Endodermal cell (in vitro differentiated cells): ENCODE data around the gene EIF4E3. TPM values are rescaled to one million over a fixed set of nuclear protein-coding genes. Genes with fewer than 3 reads are reported as not detected.

Source experiments
- DNase-seq: peaks from one replicate; pipeline ENCODE4 v3.0.0-alpha.2; 2017
- H3K27ac ChIP-seq: 2 replicates; pipeline ENCODE4 v1.5.1; 2013; ENCODE audit warnings: mild to moderate bottlenecking, low read depth, low read length, moderate library complexity
- H3K27me3 ChIP-seq: 2 replicates; pipeline ENCODE4 v1.6.1; 2013; ENCODE audit warnings: mild to moderate bottlenecking, low read length, moderate library complexity; ENCODE audit not compliant: insufficient read depth, control insufficient read depth, poor library complexity, severe bottlenecking
- H3K36me3 ChIP-seq: 2 replicates; pipeline ENCODE4 v1.7.0; 2013; ENCODE audit warnings: mild to moderate bottlenecking, low read length, moderate library complexity; ENCODE audit not compliant: control insufficient read depth, insufficient read depth
- H3K4me1 ChIP-seq: one replicate; pipeline ENCODE4 v1.7.0; 2013; ENCODE audit warnings: low read length; ENCODE audit not compliant: control insufficient read depth, insufficient read depth
- H3K4me3 ChIP-seq: 2 replicates; pipeline ENCODE4 v1.5.1; 2013; ENCODE audit warnings: mild to moderate bottlenecking, low read length, moderate library complexity
- H3K9ac ChIP-seq: 2 replicates; pipeline ENCODE4 v1.6.1; 2013; ENCODE audit warnings: mild to moderate bottlenecking, low read length, moderate library complexity; ENCODE audit not compliant: poor library complexity, severe bottlenecking; ENCODE audit errors: extremely low read depth
- H3K9me3 ChIP-seq: 2 replicates; pipeline ENCODE4 v1.6.1; 2013; ENCODE audit warnings: mild to moderate bottlenecking, low read length, moderate library complexity; ENCODE audit not compliant: control insufficient read depth
- H3K27ac Mint-ChIP-seq: 2 replicates; pipeline ENCODE4 v1.8.0; 2020; ENCODE audit warnings: mixed read lengths
- H3K27me3 Mint-ChIP-seq: 2 replicates; pipeline ENCODE4 v1.8.0; 2021; ENCODE audit warnings: mild to moderate bottlenecking, mixed read lengths; ENCODE audit not compliant: insufficient read depth
- H3K36me3 Mint-ChIP-seq: 2 replicates; pipeline ENCODE4 v1.8.0; 2020; ENCODE audit warnings: low read depth, mixed read lengths
- H3K4me1 Mint-ChIP-seq: 2 replicates; pipeline ENCODE4 v1.8.0; 2020; ENCODE audit warnings: mixed read lengths
- H3K4me3 Mint-ChIP-seq: 2 replicates; pipeline ENCODE4 v1.8.0; 2020; ENCODE audit warnings: mild to moderate bottlenecking, moderate library complexity, mixed read lengths
- H3K9me3 Mint-ChIP-seq: 2 replicates; pipeline ENCODE4 v1.8.0; 2020; ENCODE audit warnings: mild to moderate bottlenecking, mixed read lengths
- WGBS, 2 experiments: methylation state at CpG; one replicate each; pipeline versions ENCODE4 v1.1.5 to v1.1.7; 2013; ENCODE audit warnings: missing lambda C conversion rate in 2 of 2, mixed read lengths in 1 of 2; ENCODE audit not compliant: insufficient coverage in 1 of 2, insufficient read length in 1 of 2; 5-methylcytosine and 5-hydroxymethylcytosine counted together
- total RNA-seq, 2 donors: library from RNA; stranded (reverse); fragmentation: NEBNext Ultra II Directional in 1 of 2; extraction: Animal tissue kit (Norgen Biotek cat#: 25700) in 1 of 2; gene quantifications; 2 replicates in 1 of 2; 3 replicates in 1 of 2; pipeline ENCODE4 v1.2.1, GENCODE V29; 2021
- TF ChIP-seq, protein P1 (sequence below): fragments of 200-600 bp; sonication (generic); conservative IDR thresholded peaks from 2 replicates; pipeline ENCODE4 v1.5.0; 2021; ENCODE audit warnings: antibody characterized with exemption, mild to moderate bottlenecking

EIF4E3 gene
- total RNA-seq, 2 donors from 2014 or later = 1.9 to 5.5 TPM

DNA sequence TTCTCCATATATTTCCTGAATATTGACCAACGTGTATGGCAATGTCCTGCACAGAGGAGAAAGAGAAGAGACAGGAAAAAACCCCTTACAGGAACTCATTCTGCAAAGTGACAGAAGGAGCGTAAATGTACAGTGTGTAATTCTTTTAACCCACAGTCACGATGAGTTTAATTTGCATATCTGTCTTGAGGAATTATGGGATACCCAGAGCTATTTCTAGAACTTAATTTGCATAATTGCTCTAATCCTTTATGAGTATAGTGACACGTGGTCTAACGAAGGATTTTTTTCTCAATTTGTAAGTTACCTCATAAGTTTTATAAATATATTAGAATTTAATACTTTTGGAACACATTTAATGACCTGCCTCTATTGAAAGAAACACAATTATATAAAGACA lies 38.2 kb upstream of the EIF4E3 start:
- peaks cover under 1% of the 10 kb centered on the region for H3K27me3 ChIP-seq
- Mint-ChIP-seq H3K4me3 (no peak overlapping the region), H3K27ac (no peak overlapping the region), H3K4me1 (no peaks in the 10 kb centered on the region), H3K27me3 (peaks cover 32% of the 10 kb centered on the region), H3K9me3 (no peaks in the 10 kb centered on the region), H3K36me3 (no peaks in the 10 kb centered on the region)
- H3K4me1 ChIP-seq = no peaks in the 10 kb centered on the region
- no peaks in the 10 kb centered on the region for H3K36me3 ChIP-seq
- no peak overlapping the region for H3K4me3 ChIP-seq
- TF ChIP-seq, protein P1, sequence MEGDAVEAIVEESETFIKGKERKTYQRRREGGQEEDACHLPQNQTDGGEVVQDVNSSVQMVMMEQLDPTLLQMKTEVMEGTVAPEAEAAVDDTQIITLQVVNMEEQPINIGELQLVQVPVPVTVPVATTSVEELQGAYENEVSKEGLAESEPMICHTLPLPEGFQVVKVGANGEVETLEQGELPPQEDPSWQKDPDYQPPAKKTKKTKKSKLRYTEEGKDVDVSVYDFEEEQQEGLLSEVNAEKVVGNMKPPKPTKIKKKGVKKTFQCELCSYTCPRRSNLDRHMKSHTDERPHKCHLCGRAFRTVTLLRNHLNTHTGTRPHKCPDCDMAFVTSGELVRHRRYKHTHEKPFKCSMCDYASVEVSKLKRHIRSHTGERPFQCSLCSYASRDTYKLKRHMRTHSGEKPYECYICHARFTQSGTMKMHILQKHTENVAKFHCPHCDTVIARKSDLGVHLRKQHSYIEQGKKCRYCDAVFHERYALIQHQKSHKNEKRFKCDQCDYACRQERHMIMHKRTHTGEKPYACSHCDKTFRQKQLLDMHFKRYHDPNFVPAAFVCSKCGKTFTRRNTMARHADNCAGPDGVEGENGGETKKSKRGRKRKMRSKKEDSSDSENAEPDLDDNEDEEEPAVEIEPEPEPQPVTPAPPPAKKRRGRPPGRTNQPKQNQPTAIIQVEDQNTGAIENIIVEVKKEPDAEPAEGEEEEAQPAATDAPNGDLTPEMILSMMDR = no peak
- no peak overlapping the region for H3K27ac ChIP-seq
- WGBS, 2 experiments = 92% methylated on average over 3 of the region's 5 CpGs
- no peak for DNase-seq
- no peaks in the 10 kb centered on the region for H3K9me3 ChIP-seq
- no peak overlapping the region for H3K9ac ChIP-seq

DNA sequence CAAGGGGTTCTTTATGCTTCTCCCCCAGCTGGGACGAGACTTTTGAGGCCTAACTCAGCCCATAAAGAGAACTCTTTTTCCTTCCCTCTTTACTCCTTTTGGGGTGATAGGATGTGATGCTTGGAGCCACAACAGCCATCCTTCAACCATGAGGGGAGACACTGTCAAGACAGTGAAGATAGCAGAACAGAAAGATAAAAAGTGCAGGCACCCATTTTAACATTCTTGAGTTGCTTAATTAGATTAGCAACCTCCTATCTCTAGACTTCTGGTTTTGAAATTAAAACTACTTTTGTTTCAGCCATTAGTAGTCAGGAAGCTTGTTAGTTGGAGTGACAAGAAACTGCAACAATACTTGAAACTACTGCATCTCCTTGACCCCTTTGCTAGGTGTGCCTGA lies 34.9 kb upstream of the EIF4E3 start:
- H3K4me1 ChIP-seq = no peaks in the 10 kb centered on the region
- WGBS, 2 experiments = 83 to 100% methylated on average over 1 of the region's 1 CpG
- Mint-ChIP-seq H3K27ac (no peak overlapping the region), H3K27me3 (peaks cover 61% of the 10 kb centered on the region), H3K4me1 (peaks cover 5% of the 10 kb centered on the region), H3K4me3 (no peak overlapping the region), H3K9me3 (no peaks in the 10 kb centered on the region), H3K36me3 (no peaks in the 10 kb centered on the region)
- no peak overlapping the region for H3K9ac ChIP-seq
- no peak for DNase-seq
- TF ChIP-seq, protein P1 = no peak
- H3K4me3 ChIP-seq = no peak overlapping the region
- no peaks in the 10 kb centered on the region for H3K36me3 ChIP-seq
- H3K27me3 ChIP-seq = peaks cover 31% of the 10 kb centered on the region
- H3K9me3 ChIP-seq = no peaks in the 10 kb centered on the region
- H3K27ac ChIP-seq = no peak overlapping the region

DNA sequence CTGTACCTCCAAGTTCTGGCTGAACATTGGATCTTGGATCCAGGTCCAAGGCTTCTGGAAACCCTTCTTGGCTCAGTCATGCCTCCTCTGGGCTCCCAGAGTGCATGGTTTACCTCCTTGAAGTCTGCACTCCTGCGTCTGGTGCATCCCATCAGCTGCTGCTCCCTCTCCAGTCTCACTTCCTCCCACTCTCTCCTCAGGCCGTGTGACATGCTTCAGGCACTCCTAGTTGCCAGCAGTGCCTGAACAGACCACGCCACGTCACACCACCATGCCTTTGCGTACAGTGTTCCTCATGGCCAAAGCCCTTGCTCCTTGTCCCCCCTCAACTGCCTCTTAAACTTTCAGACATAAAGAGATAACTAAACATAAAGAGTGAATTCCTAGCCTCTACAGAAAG lies 34.2 kb upstream of the EIF4E3 start:
- Histone ChIP-seq H3K27me3 (peaks cover 38% of the 10 kb centered on the region), H3K4me1 (no peaks in the 10 kb centered on the region), H3K9ac (no peak overlapping the region), H3K4me3 (no peak overlapping the region), H3K27ac (no peak overlapping the region), H3K9me3 (no peaks in the 10 kb centered on the region), H3K36me3 (no peaks in the 10 kb centered on the region)
- 91 to 98% methylated on average over 5 of the region's 5 CpGs for WGBS, 2 experiments
- peaks cover 7% of the 10 kb centered on the region for H3K4me1 Mint-ChIP-seq
- no peak overlapping the region for H3K4me3 Mint-ChIP-seq
- TF ChIP-seq, protein P1 = no peak
- H3K9me3 Mint-ChIP-seq = no peaks in the 10 kb centered on the region
- peaks cover 66% of the 10 kb centered on the region for H3K27me3 Mint-ChIP-seq
- no peaks in the 10 kb centered on the region for H3K36me3 Mint-ChIP-seq
- DNase-seq = no peak
- H3K27ac Mint-ChIP-seq = no peak overlapping the region
